Endothelial cell of umbilical vein (primary cell): Measurements from ENCODE around the gene CNBD2.

Experiments
- CTCF ChIP-seq, 2 donors: IDR thresholded peaks; 1 replicate in 1 of 2; 2 replicates in 1 of 2; pipeline ENCODE4 v1.5.1; 2011; ENCODE audit warnings: low read length in 2 of 2, mild to moderate bottlenecking in 2 of 2, moderate library complexity in 2 of 2, control low read depth in 1 of 2, inconsistent platforms in 1 of 2, low read depth in 1 of 2; ENCODE audit not compliant: insufficient read depth in 1 of 2; ENCODE audit errors: extremely low read depth in 1 of 2
- EZH2 ChIP-seq: IDR thresholded peaks from 2 replicates; pipeline ENCODE4 v1.6.1; 2012; ENCODE audit warnings: borderline replicate concordance, low read depth, mild to moderate bottlenecking, moderate library complexity, low read length, inconsistent platforms; ENCODE audit not compliant: severe bottlenecking
- FOS ChIP-seq: IDR thresholded peaks from 2 replicates; pipeline ENCODE4 v1.6.1; 2011; ENCODE audit warnings: mild to moderate bottlenecking, low read length, moderate library complexity, borderline replicate concordance; ENCODE audit not compliant: insufficient read depth
- GATA2 ChIP-seq: IDR thresholded peaks from 2 replicates; pipeline ENCODE4 v1.7.0; 2011; ENCODE audit warnings: low read depth, mild to moderate bottlenecking, moderate library complexity, mixed read lengths, low read length; ENCODE audit not compliant: insufficient read length, insufficient read depth
- JUN ChIP-seq: IDR thresholded peaks from 2 replicates; pipeline ENCODE4 v1.6.1; 2011; ENCODE audit warnings: borderline replicate concordance, low read depth; ENCODE audit not compliant: insufficient read length, insufficient read depth
- MAX ChIP-seq: IDR thresholded peaks from 2 replicates; pipeline ENCODE4 v1.6.1; 2011; ENCODE audit not compliant: insufficient read depth, insufficient read length
- MYC ChIP-seq: IDR thresholded peaks from one replicate; pipeline ENCODE4 v1.6.1; 2011; ENCODE audit warnings: mild to moderate bottlenecking, low read depth, low read length
- POLR2A ChIP-seq: IDR thresholded peaks from 2 replicates; pipeline ENCODE4 v1.6.1; 2012; ENCODE audit warnings: low read depth, mild to moderate bottlenecking, control low read depth, low read length
- POLR2AphosphoS5 ChIP-seq: IDR thresholded peaks from 2 replicates; pipeline ENCODE4 v1.6.1; 2012; ENCODE audit warnings: low read depth, mild to moderate bottlenecking, control low read depth, low read length, moderate library complexity; ENCODE audit not compliant: insufficient read depth

- TF ChIP-seq CTCF (IDR thresholded peaks at IDR 0.05; ENCODE audit: extremely low read depth in 1 of 2, insufficient read depth in 1 of 2, low read depth in 1 of 2, low read length in 2 of 2) (no peak), POLR2A (no peak), EZH2 (no peak), POLR2AphosphoS5 (no peak), MAX (no peak), JUN (no peak), FOS (no peak), MYC (no peak), GATA2 (no peak)
These were observed at the start of gene CNBD2 for GRCh38 chr20:35967979-35968640.
